ENCODE measurements around the gene WDR46.
A peak's percentile ranks its signal among the peaks of the same experiment; 100 is the strongest.

The WDR46 gene

DNA sequence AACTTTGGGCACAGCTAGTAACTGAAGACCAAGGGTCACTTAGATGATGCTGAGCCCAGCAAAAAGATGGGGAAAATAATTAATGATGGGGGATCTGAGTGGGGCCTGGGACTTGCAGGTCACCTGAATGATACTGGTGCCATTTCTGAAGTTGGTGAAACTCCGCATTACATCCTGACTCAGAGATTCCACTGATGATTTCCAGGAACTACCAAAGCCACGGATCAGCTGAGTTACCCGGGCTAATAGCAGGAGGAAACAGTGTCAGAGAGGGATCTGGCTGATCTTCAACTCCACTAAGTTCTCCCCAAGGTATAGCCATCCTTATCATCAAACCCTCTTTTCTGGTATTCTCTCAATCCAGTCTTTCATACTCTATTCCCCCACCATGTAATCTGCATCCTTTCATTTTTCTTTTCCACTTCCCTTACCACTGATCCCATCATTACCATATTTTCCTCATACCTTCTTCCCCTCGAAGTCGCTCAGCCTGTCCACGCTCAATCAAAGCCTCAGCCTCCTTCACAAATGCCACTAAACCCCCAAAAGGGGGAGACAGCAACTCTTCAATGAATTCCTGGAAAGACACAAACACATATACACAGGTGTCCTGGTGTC, 37.5 kb downstream of the WDR46 start:
- no peak overlapping the region for H3K4me3 ChIP-seq (ENCODE audit: low read length)
- TF ChIP-seq CTCF (conservative IDR thresholded peaks at IDR 0.05; ENCODE audit: low read length), result no peak
- peak; percentile 12 for DNase-seq (ENCODE audit: low read depth)

DNA sequence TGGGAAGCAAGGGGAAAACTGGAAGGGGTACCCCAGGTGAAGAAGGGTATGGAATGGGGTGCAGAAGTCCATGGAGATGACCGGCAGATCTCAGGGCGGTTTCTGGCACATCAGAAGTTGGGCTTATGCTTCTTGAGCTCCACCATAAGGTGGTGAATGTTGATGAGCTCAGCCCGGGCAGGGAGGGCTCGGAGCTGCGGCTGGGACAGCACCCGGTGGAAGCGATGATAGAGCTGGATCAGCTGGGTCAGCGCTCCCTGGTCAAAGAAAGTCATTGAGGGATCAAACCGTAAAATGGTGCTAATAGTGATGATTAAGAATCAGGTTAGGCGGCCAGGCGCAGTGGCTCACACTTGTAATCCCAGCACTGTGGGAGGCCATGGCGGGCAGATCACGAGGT, 38.3 kb downstream of the WDR46 start:
- DNase-seq (ENCODE audit: low read depth), result no peak
- H3K4me3 ChIP-seq (ENCODE audit: low read length), result peak overlapping the region; percentile 22
- no peak for TF ChIP-seq CTCF (conservative IDR thresholded peaks at IDR 0.05; ENCODE audit: low read length)

DNA sequence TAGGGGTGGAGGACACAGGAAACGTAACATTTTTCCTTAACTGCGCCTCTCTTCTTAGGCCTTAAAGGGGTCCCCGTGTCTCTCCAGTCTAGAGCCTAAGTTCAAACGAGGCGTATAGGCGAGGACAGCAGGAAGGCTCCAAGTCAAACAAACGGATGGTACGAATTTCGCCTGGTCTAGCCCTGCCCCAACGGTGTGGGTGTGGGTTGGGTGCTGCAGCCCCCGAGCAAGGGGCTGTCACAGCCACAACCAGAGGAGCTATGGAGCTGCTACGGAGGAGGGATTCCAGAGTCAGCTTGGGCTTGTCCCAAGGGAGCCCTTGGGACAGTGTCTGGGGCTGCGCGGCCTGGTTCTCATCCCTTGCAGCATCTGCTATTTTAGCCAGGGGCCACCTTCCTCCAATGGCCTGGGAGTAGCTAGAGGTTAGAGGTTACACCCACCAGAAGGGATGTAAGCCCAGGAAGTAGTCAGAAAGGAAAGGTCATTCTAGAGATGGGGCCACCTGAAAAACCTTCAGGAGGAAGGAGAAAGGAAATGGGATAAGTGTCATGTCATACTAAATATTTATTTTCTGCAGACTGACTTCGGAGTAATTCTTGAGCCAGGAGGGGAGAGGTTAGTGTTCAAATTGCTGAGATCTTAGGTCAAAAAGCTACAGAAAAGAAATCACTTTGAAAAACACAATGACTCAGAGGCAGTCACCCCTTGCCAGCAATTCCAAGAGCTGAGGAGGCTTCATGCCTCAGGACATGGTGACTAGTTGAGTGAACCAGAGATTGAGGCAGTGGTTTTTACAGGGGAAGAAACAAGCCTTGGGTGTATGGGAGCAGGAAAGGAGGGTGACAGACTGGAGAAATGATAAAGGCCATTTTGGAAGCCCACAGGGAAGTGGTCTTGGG, 39.1 kb downstream of the WDR46 start:
- DNase-seq (ENCODE audit: low read depth), result peak; percentile 79
- peak overlapping the region; percentile 93 for H3K4me3 ChIP-seq (ENCODE audit: low read length)
- no peak for TF ChIP-seq CTCF (conservative IDR thresholded peaks at IDR 0.05; ENCODE audit: low read length)

DNA sequence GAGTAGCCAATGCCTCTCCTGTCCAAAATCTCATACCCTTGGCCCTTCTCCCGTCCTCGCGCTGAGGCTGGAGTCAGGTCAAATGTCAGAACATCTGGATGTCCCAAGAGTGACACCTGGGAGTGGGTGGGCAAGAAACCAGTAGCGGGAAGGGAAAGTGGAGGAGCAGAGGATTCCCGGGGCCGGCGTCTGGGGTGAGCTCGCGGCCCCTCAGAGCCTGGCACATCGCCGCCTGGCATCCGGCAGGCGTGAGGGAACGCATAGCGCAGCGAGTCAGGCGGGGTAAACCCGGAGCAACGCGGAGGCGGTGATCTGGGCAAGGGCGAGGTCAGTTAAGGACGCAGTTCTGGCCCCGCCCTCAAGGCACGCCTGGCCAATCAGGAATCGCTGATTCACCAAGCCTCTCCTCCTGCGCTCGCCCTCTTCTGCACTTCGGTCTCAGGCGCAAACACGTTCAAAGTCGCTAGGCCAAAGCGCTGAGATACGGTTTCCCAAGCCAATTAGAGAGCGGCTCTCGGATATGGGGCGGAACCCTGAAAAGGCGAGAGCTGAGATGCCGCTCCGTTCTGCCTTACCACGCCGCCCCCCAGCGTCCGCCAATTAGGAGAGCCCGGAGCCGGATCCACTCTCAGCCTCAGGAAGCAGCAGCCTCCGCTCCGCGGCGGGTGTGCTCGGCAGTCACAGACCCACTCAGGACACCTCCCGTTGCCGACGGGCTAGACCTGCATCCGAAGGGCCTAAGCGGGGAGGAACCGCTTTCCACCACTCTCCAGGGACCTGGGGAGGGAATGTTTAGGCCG, 39.9 kb downstream of the WDR46 start:
- peak; percentile 35; the same call in 1 of the 2 replicates for TF ChIP-seq CTCF (conservative IDR thresholded peaks at IDR 0.05; ENCODE audit: low read length)
- H3K4me3 ChIP-seq (ENCODE audit: low read length), result peak overlapping the region; percentile 93
- peak; percentile 99 for DNase-seq (ENCODE audit: low read depth)

DNA sequence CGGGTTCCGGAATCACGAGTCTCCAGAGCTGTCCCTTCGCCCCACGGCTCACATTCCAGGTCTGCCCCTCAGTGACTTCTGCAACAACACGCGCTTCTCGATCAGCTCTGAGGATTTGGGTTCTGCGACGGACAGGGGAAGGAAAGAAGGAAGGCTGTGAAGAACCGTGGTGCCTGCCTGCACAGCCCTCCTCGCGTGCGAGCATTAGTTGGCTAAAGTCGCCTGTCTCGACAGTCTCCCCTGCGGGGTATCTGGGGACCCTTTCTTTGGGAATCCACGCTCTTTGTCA, 40.5 kb downstream of the WDR46 start:
- peak; percentile 44 for DNase-seq (ENCODE audit: low read depth)
- peak overlapping the region; percentile 72 for H3K4me3 ChIP-seq (ENCODE audit: low read length)
- no peak for TF ChIP-seq CTCF (conservative IDR thresholded peaks at IDR 0.05; ENCODE audit: low read length)

- peak; percentile 80 for DNase-seq (ENCODE audit: low read depth)
- TF ChIP-seq CTCF (conservative IDR thresholded peaks at IDR 0.05; ENCODE audit: low read length), result peak; percentile 93
Observed at GRCh38 chr6:33247977-33248642, 40.9 kb downstream of the WDR46 start.

More at GRCh38 chr6:33247977-33248642, 40.9 kb downstream of the WDR46 start:
- peak overlapping the region; percentile 72 for H3K4me3 ChIP-seq (ENCODE audit: low read length)
